ENCODE results near the gene OGDH.

DNA sequence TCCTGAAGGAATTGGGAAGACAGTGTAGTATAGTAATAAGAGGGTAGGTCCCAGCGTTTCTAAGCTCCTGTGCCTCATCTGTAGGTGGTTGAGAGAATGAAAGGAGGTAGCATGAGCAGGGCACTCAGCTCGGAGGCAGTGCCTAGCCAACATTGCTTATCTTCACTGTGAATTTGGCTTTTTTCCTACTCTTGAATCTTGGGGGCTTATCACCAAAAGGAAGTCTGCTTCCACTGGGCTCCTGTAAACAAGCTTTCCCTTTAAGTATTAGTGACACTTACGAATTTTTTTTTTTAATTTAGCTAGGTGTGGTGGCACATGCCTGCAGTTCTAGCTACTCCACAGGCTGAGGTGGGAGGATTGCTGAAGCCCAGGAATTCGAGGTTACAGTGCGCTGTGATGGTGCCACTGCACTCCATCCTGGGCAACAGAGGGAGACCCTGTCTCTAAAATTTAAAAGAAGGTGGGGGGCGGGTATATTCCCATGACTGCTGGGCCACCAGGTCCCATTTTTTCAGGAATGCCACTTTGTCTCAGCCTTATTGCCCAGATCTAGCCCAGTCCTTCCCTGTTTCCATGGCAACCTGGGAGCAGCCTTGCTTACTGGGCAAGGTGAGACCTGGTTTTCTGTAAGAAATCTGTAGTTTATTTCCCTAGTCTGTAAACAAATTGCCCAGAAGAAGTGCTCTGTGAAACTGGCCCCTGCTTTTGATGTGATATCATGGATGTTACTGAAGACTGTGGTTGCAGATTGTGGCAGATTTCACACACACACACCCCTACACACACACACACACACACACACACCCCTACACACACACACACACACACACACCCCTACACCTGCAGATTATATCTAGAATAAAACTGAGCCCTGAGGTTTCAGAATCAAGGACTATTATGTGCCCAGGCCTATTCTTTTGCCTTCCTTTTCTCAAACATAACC is 19.4 kb downstream of the OGDH start:
- TF ChIP-seq, protein P1, sequence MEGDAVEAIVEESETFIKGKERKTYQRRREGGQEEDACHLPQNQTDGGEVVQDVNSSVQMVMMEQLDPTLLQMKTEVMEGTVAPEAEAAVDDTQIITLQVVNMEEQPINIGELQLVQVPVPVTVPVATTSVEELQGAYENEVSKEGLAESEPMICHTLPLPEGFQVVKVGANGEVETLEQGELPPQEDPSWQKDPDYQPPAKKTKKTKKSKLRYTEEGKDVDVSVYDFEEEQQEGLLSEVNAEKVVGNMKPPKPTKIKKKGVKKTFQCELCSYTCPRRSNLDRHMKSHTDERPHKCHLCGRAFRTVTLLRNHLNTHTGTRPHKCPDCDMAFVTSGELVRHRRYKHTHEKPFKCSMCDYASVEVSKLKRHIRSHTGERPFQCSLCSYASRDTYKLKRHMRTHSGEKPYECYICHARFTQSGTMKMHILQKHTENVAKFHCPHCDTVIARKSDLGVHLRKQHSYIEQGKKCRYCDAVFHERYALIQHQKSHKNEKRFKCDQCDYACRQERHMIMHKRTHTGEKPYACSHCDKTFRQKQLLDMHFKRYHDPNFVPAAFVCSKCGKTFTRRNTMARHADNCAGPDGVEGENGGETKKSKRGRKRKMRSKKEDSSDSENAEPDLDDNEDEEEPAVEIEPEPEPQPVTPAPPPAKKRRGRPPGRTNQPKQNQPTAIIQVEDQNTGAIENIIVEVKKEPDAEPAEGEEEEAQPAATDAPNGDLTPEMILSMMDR (IDR thresholded peaks at IDR 0.05; ENCODE audit: low read depth, low read length, poor library complexity, severe bottlenecking), result no peak
- no peak for TF ChIP-seq EZH2phosphoT487 (IDR thresholded peaks at IDR 0.05; ENCODE audit: borderline replicate concordance, low read length)

Measured in DOHH2 (cell line).